MCF 10A (cell line): ENCODE data around the gene SETBP1. TPM values are rescaled to one million over a fixed set of nuclear protein-coding genes. Genes with fewer than 3 reads are reported as not detected.

Experiments
- BruUV-seq: library from RNA; stranded (reverse); fragments of 400-500 nt; replicated peaks from 2 replicates; lab custom pipeline; 2021; lab: Mats Ljungman, UMichigan
- CTCF ChIA-PET: fragments of 300-600 bp; sonication (Branson Sonifier 250); formaldehyde crosslinking; extraction: SDS; loops from one replicate; lab custom pipeline; 2021; ENCODE audit warnings: antibody characterized with exemption, inconsistent platforms; lab: Yijun Ruan, JAX
- POLR2A ChIA-PET: fragments of 300-600, 350-650 bp; sonication (Branson Sonifier 250); formaldehyde crosslinking; extraction: SDS; loops from one replicate; lab custom pipeline; 2020; ENCODE audit warnings: antibody characterized with exemption, inconsistent platforms; lab: Yijun Ruan, JAX
- DNase-seq: peaks from one replicate; pipeline ENCODE4 v3.0.0-alpha.2; 2018; ENCODE audit not compliant: unreplicated experiment
- H3K27ac Mint-ChIP-seq: one replicate; pipeline ENCODE4 v1.8.0; 2022; ENCODE audit warnings: mild to moderate bottlenecking, low read depth, mixed read lengths; ENCODE audit not compliant: unreplicated experiment
- H3K27me3 Mint-ChIP-seq: one replicate; pipeline ENCODE4 v1.8.0; 2022; ENCODE audit warnings: mixed read lengths; ENCODE audit not compliant: insufficient read depth, unreplicated experiment
- H3K36me3 Mint-ChIP-seq: one replicate; pipeline ENCODE4 v1.8.0; 2022; ENCODE audit warnings: mild to moderate bottlenecking, moderate library complexity, mixed read lengths; ENCODE audit not compliant: insufficient read depth, unreplicated experiment
- H3K4me1 Mint-ChIP-seq: one replicate; pipeline ENCODE4 v1.8.0; 2022; ENCODE audit warnings: mixed read lengths; ENCODE audit not compliant: insufficient read depth, unreplicated experiment
- H3K4me3 Mint-ChIP-seq: one replicate; pipeline ENCODE4 v1.8.0; 2022; ENCODE audit warnings: mild to moderate bottlenecking, moderate library complexity, mixed read lengths; ENCODE audit not compliant: unreplicated experiment
- H3K9me3 Mint-ChIP-seq: one replicate; pipeline ENCODE4 v1.8.0; 2022; ENCODE audit warnings: mixed read lengths; ENCODE audit not compliant: unreplicated experiment
- CTCF ChIP-seq: fragments of 200-600 bp; IDR thresholded peaks from one replicate; pipeline ENCODE4 v1.8.0; 2022; ENCODE audit warnings: antibody characterized with exemption, mild to moderate bottlenecking; ENCODE audit not compliant: unreplicated experiment
- intact Hi-C: fragments of 100-400 bp; cut with micrococcal nuclease; formaldehyde crosslinking; loops from 2 replicates; pipeline ENCODE4 v1.14.1; 2022
- total RNA-seq: library from RNA; stranded (reverse); gene quantifications from 2 replicates; pipeline ENCODE4 v1.2.3, GENCODE V29; 2022

The SETBP1 gene
- total RNA-seq, 1 experiment from 2014 or later = 4.8 TPM

GRCh38 chr18:45050712-45051601 is 370.3 kb downstream of the SETBP1 start:
- no TSS peak for BruUV-seq
- no peaks in the 10 kb centered on the region for H3K9me3 Mint-ChIP-seq
- no peak for TF ChIP-seq CTCF
- H3K4me3 Mint-ChIP-seq = no peak overlapping the region
- DNase-seq = peak; percentile 87
- intact Hi-C loops = no loop called here
- H3K27me3 Mint-ChIP-seq = no peaks in the 10 kb centered on the region
- H3K27ac Mint-ChIP-seq = peak overlapping the region; percentile 36
- no peaks in the 10 kb centered on the region for H3K36me3 Mint-ChIP-seq
- POLR2A ChIA-PET = interaction anchor here (0.6 to 1.2 kb wide), 6 partner anchors 9 to 475 kb away, joined by 3 to 5 read pairs (median 3); no protein-coding TSS in a partner anchor
- H3K4me1 Mint-ChIP-seq = peaks cover 16% of the 10 kb centered on the region
- CTCF ChIA-PET = interaction anchor here (0.6 kb wide), 1 partner anchor 113 kb away, joined by 3 read pairs; no protein-coding TSS in a partner anchor

GRCh38 chr18:45054636-45055035 is 373.9 kb downstream of the SETBP1 start:
- POLR2A ChIA-PET = no interaction called here

GRCh38 chr18:45055811-45056210 is 375.1 kb downstream of the SETBP1 start:
- intact Hi-C loops = loop anchor here (5.0 kb wide), 1 partner anchor 111 kb away; no protein-coding TSS in a partner anchor
- Mint-ChIP-seq H3K4me3 (no peak overlapping the region), H3K9me3 (no peaks in the 10 kb centered on the region), H3K27me3 (no peaks in the 10 kb centered on the region), H3K4me1 (peaks cover 19% of the 10 kb centered on the region), H3K36me3 (no peaks in the 10 kb centered on the region), H3K27ac (no peak overlapping the region)
- no peak for DNase-seq
- ChIA-PET POLR2A (no interaction called here), CTCF (no interaction called here)
- TF ChIP-seq CTCF = no peak
- BruUV-seq = no TSS peak

More at GRCh38 chr18:45054636-45055035, 373.9 kb downstream of the SETBP1 start:
- H3K36me3 Mint-ChIP-seq = no peaks in the 10 kb centered on the region
- intact Hi-C loops = loop anchor here (5.0 kb wide), 1 partner anchor 113 kb away; no protein-coding TSS in a partner anchor
- CTCF ChIA-PET = interaction anchor here (0.7 to 1.2 kb wide), 2 partner anchors 10 to 11 kb away, joined by 3 to 4 read pairs; no protein-coding TSS in a partner anchor
- TF ChIP-seq CTCF = no peak
- peaks cover 17% of the 10 kb centered on the region for H3K4me1 Mint-ChIP-seq
- no peaks in the 10 kb centered on the region for H3K9me3 Mint-ChIP-seq
- DNase-seq = no peak
- no peaks in the 10 kb centered on the region for H3K27me3 Mint-ChIP-seq
- no TSS peak for BruUV-seq
- H3K27ac Mint-ChIP-seq = no peak overlapping the region
- H3K4me3 Mint-ChIP-seq = no peak overlapping the region

- Mint-ChIP-seq H3K27me3 (no peaks in the 10 kb centered on the region), H3K27ac (no peak overlapping the region), H3K36me3 (no peaks in the 10 kb centered on the region), H3K9me3 (no peaks in the 10 kb centered on the region), H3K4me1 (peaks cover 10% of the 10 kb centered on the region), H3K4me3 (no peak overlapping the region)
- no peak for TF ChIP-seq CTCF
- no peak for DNase-seq
- POLR2A ChIA-PET = no interaction called here
- CTCF ChIA-PET = interaction anchor here (1.5 kb wide), 1 partner anchor 156 kb away, joined by 5 read pairs; no protein-coding TSS in a partner anchor
- intact Hi-C loops = loop anchor here (5.0 kb wide), 1 partner anchor 110 kb away; no protein-coding TSS in a partner anchor
- BruUV-seq = no TSS peak
Measured at GRCh38 chr18:45056926-45057325, 376.2 kb downstream of the SETBP1 start.
